Right lobe of liver (tissue), 6 donors: Measurements from ENCODE around the gene CCDC33. TPM values are rescaled to one million over a fixed set of nuclear protein-coding genes. Genes with fewer than 3 reads are reported as not detected.
"Not testable (repeated sequence)": the region's sequence is repeated elsewhere in the genome, so short reads cannot be mapped to it uniquely, and the experiment has no call there.

Source experiments
- ATAC-seq, 4 donors: fragments of 200-7000 bp; cut with Tn5 transposase; one replicate each; pipeline ENCODE4 v1.9.1; 2020; ENCODE audit warnings: mild to moderate bottlenecking in 4 of 4, moderate library complexity in 4 of 4
- DNase-seq, 3 donors: peaks; one replicate each; pipeline ENCODE4 v3.0.0-alpha.2; 2020
- H3K27ac ChIP-seq, 3 donors: fragments of 200-600 bp; one replicate each; pipeline ENCODE4 v1.8.0; 2022
- H3K27me3 ChIP-seq, 2 donors: fragments of 200-600 bp; one replicate each; pipeline ENCODE4 v1.8.0; 2022
- H3K36me3 ChIP-seq, 4 donors: fragments of 200-600 bp; sonication (generic) in 1 of 4; one replicate each; pipeline versions ENCODE4 v1.5.1 to v1.8.0; 2017 to 2022; ENCODE audit warnings: control low read depth in 1 of 4
- H3K4me1 ChIP-seq, 4 donors: fragments of 200-600 bp; sonication (generic) in 1 of 4; one replicate each; pipeline versions ENCODE4 v1.5.1 to v1.8.0; 2017 to 2022; ENCODE audit warnings: control low read depth in 1 of 4
- H3K4me3 ChIP-seq, 3 donors: fragments of 200-600 bp; one replicate each; pipeline ENCODE4 v1.8.0; 2022
- H3K9me3 ChIP-seq, 4 donors: fragments of 200-600 bp; sonication (generic) in 1 of 4; one replicate each; pipeline versions ENCODE4 v1.5.1 to v1.8.0; 2017 to 2022; ENCODE audit warnings: control low read depth in 1 of 4
- POLR2A ChIP-seq: fragments of 450-650 bp; IDR thresholded peaks from one replicate; pipeline ENCODE4 v1.6.1; 2017; ENCODE audit warnings: antibody characterized with exemption, mild to moderate bottlenecking
- WGBS: methylation state at CpG from one replicate; pipeline ENCODE4 v1.1.6; 2018; ENCODE audit warnings: low coverage, low lambda C conversion rate; ENCODE audit not compliant: insufficient coverage; ENCODE audit errors: missing lambda C conversion rate; 5-methylcytosine and 5-hydroxymethylcytosine counted together
- intact Hi-C, 2 donors: fragments of 100-400 bp; cut with DNase I; formaldehyde crosslinking; loops; one replicate each; pipeline versions ENCODE4 v1.11.2 to v1.14.1; 2022
- total RNA-seq, 6 experiments: library from RNA; depleted of rRNA in 2 of 6; stranded (reverse); fragments of >200 nt in 2 of 6; fragmentation: NEBNext Ultra II Directional in 3 of 6; extraction: Animal tissue kit (Norgen Biotek cat#: 25700) in 3 of 6; gene quantifications; one replicate each; pipeline versions ENCODE4 v1.1.0 to v1.2.4, GENCODE V29; 2016 to 2023
- TF ChIP-seq, protein P1 (sequence below), 4 donors: fragments of 200-600 bp in 3 of 4; fragments of 450-650 bp in 1 of 4; IDR thresholded peaks; one replicate each; pipeline versions ENCODE4 v1.5.1 to v1.8.0; 2016 to 2022; ENCODE audit warnings: antibody characterized with exemption in 4 of 4, mild to moderate bottlenecking in 2 of 4
- donor health status: DM: no; HTN: yes; CAD: no.
- donor health status: DM: no; HTN: no; CAD: no.
- donor health status: DM: no; HTN: no; CAD: no.
- donor health status: DM: no; HTN: yes; CAD: no.
- donor health status: DM: no; HTN: yes; CAD: no.

Gene CCDC33
- total RNA-seq, 6 experiments from 2014 or later: not detected

DNA sequence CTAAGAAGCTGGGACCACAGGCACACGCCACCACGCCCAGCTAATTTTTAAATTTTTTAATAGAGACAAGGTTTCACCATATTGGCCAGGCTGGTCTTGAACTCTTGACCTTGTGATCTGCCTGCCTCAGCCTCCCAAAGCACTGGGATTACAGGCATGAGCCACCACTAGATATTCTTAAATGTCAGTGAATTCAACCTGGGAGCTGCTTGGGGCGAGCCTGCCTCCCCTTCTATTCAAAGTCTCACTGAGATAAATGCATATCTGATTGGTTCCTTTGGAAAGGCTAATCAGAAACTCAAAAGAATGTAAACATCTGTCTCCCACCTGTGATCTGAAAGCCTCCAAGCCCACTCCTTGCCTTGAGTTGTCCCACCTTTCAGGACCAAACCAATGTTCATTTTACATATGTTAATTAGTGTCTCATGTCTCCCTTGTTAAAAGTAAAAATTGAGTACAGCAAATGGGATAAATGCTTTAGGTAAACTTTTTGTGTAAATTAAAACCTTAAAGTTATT lies 116.3 kb downstream of the CCDC33 start:
- ATAC-seq (no peak), DNase-seq (no peak)
- no peaks in the 10 kb centered on the region for H3K27me3 ChIP-seq
- TF ChIP-seq, protein P1, sequence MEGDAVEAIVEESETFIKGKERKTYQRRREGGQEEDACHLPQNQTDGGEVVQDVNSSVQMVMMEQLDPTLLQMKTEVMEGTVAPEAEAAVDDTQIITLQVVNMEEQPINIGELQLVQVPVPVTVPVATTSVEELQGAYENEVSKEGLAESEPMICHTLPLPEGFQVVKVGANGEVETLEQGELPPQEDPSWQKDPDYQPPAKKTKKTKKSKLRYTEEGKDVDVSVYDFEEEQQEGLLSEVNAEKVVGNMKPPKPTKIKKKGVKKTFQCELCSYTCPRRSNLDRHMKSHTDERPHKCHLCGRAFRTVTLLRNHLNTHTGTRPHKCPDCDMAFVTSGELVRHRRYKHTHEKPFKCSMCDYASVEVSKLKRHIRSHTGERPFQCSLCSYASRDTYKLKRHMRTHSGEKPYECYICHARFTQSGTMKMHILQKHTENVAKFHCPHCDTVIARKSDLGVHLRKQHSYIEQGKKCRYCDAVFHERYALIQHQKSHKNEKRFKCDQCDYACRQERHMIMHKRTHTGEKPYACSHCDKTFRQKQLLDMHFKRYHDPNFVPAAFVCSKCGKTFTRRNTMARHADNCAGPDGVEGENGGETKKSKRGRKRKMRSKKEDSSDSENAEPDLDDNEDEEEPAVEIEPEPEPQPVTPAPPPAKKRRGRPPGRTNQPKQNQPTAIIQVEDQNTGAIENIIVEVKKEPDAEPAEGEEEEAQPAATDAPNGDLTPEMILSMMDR (IDR thresholded peaks at IDR 0.05): no peak
- no peak for TF ChIP-seq POLR2A
- no peak overlapping the region for H3K4me3 ChIP-seq
- WGBS: 85% methylated on average over 3 of the region's 3 CpGs
- no peak overlapping the region for H3K27ac ChIP-seq
- no peaks in the 10 kb centered on the region for H3K9me3 ChIP-seq
- no peaks in the 10 kb centered on the region for H3K4me1 ChIP-seq
- H3K36me3 ChIP-seq: no peaks in the 10 kb centered on the region
- intact Hi-C loops: no loop called here

DNA sequence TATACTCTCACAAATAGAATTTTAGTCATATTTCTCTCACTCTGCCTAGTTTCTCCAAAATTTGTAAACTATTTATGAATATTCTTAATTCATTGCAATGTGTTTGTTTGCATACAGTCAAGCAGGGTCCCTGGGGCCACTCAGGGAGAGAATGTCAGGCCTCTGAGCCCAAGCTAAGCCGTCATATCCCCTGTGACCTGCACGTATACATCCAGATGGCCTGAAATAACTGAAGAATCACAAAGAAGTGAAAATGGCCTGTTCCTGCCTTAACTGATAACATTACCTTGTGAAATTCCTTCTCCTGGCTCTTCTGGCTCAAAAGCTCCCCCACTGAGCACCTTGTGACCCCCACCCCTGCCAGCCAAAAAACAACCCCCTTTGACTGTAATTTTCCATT lies 117.9 kb downstream of the CCDC33 start:
- H3K27ac ChIP-seq, H3K4me3 ChIP-seq, H3K36me3 ChIP-seq, ATAC-seq, intact Hi-C loops, H3K27me3 ChIP-seq, H3K9me3 ChIP-seq, DNase-seq, H3K4me1 ChIP-seq: not testable (repeated sequence)
- WGBS: 72% methylated on average over 2 of the region's 2 CpGs

DNA sequence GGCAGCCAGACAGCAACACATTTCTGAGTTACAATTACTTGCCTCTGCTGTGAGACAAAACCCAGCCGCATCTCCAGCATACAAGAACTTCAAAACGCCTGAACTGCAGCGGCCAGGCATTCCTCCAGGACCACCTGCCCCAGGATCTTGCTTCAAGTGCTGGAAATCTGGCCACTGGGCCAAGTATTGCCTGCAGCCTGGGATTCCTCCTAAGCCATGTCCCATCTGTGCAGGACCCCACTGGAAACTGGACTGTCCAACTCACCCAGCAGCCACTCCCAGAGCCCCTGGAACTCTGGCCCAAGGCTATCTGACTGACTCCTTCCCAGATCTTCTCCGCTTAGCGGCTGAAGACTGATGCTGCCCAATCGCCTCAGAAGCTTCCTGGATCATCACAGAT lies 119.9 kb downstream of the CCDC33 start:
- DNase-seq, H3K4me3 ChIP-seq, ATAC-seq, H3K27ac ChIP-seq, H3K4me1 ChIP-seq, H3K27me3 ChIP-seq, H3K36me3 ChIP-seq, H3K9me3 ChIP-seq, intact Hi-C loops: not testable (repeated sequence)
- 64% methylated on average over 3 of the region's 6 CpGs for WGBS

DNA sequence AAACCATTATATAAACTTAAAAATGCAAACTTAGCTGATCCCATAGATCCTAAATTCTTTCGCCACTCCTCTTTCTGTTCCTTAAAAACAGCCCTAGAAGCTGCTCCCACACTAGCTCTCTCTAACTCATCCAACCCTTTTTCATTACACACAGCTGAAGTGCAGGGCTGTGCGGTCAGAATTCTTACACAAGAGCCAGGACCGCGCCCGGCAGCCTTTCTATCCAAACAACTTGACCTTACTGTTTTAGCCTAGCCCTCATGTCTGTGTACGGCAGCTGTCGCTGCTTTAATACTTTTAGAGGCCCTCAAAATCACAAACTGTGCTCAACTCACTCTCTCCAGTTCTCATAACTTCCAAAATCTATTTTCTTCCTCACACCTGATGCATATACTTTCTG lies 121.4 kb downstream of the CCDC33 start:
- H3K4me1 ChIP-seq, intact Hi-C loops, DNase-seq, H3K27me3 ChIP-seq, H3K4me3 ChIP-seq, H3K36me3 ChIP-seq, H3K27ac ChIP-seq, H3K9me3 ChIP-seq, ATAC-seq: not testable (repeated sequence)
- 82% methylated on average over 7 of the region's 7 CpGs for WGBS

DNA sequence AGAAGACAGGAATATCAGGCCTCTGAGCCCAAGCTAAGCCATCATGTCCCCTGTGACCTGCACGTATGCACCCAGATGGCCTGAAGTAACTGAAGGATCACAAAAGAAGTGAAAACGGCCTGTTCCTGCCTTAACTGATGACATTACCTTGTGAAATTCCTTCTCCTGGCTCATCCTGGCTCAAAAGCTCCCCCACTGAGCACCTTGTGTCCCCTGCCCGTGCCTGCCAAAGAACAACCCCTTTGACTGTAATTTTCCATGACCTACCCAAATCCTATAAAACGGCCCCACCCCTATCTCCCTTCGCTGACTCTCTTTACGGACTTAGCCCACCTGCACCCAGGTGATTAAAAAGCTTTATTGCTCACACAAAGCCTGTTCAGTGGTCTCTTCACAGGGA lies 123.2 kb downstream of the CCDC33 start:
- not testable (repeated sequence) for ATAC-seq, DNase-seq

DNA sequence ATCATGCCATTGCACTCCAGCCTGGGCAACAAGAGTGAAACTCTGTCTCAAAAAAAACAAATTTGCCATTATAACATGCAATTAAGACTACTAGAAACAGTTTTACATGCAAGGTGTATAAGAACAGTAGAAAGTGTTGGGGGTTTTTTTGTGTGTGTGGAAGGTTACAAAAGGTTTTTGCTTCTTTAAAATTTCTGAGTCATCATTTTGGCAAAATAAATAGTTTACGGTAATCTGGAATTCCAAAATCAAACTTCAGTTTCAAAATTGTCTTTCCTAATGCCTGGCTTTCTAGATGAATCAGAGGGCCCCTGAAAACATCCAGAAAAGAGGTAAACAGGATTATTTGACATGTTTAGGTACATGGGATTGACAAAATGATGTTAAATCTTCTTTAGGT lies 124.7 kb downstream of the CCDC33 start:
- H3K9me3 ChIP-seq, H3K4me1 ChIP-seq, ATAC-seq, H3K4me3 ChIP-seq, intact Hi-C loops, H3K27ac ChIP-seq, H3K27me3 ChIP-seq, H3K36me3 ChIP-seq, DNase-seq: not testable (repeated sequence)
- WGBS: 13% methylated on average over 1 of the region's 1 CpG

More for the DNA sequence above, 123.2 kb downstream of the CCDC33 start:
- H3K27me3 ChIP-seq, H3K9me3 ChIP-seq, H3K36me3 ChIP-seq, intact Hi-C loops, H3K27ac ChIP-seq, H3K4me1 ChIP-seq, H3K4me3 ChIP-seq: not testable (repeated sequence)
- 77% methylated on average over 5 of the region's 6 CpGs for WGBS

DNA sequence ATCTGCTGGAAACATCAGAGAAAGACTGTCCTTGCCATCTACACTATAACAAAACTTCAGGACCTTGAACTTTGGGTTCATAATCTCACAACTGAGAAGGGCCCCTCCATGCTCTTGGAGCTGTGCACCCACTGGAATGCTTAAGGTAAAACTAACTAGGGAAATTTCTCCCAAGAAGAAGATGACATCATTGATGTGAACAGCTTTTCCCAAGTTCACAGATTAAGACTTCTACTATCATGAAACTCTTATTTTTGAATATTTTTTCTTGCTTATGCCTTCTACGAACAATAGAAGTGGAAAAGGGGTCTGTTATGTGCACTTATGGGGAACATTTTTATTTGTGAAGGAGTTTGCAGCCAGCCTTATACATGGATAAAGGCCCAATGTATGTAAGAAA lies 126.4 kb downstream of the CCDC33 start:
- no peak for ATAC-seq
- intact Hi-C loops: no loop called here
- WGBS: 61% methylated on average over 1 of the region's 1 CpG

More for the DNA sequence above, 126.4 kb downstream of the CCDC33 start:
- Histone ChIP-seq H3K27me3 (no peaks in the 10 kb centered on the region), H3K27ac (no peak overlapping the region), H3K36me3 (no peaks in the 10 kb centered on the region), H3K9me3 (no peaks in the 10 kb centered on the region), H3K4me1 (no peaks in the 10 kb centered on the region), H3K4me3 (no peak overlapping the region)
- DNase-seq: no peak
- TF ChIP-seq POLR2A: no peak
- TF ChIP-seq, protein P1 (IDR thresholded peaks at IDR 0.05): no peak
